GM06990 (cell line): ENCODE results near the gene PSD.
A peak's percentile ranks its signal among the peaks of the same experiment; 100 is the strongest.

Experiments used
- DNase-seq: peaks from one replicate; pipeline ENCODE4 v3.0.0-alpha.2; 2011; ENCODE audit not compliant: insufficient read length; ENCODE audit errors: extremely low read depth
- H3K27me3 ChIP-seq: replicated peaks from 2 replicates; pipeline ENCODE4 v1.6.0; 2011; ENCODE audit warnings: low read length; ENCODE audit not compliant: control insufficient read depth, insufficient read depth
- H3K36me3 ChIP-seq: 2 replicates; pipeline ENCODE4 v1.5.1; 2011; ENCODE audit warnings: low read length; ENCODE audit not compliant: control insufficient read depth, insufficient read depth
- H3K4me3 ChIP-seq: replicated peaks from 2 replicates; pipeline ENCODE4 v1.5.1; 2011; ENCODE audit warnings: low read depth, mild to moderate bottlenecking, control low read depth, low read length
- CTCF ChIP-seq: IDR thresholded peaks from 2 replicates; pipeline ENCODE4 v1.5.1; 2011; ENCODE audit warnings: low read length, control low read depth, mild to moderate bottlenecking, inconsistent platforms; ENCODE audit not compliant: insufficient read depth, poor library complexity, severe bottlenecking

PSD gene

GRCh38 chr10:102399217-102400021, 19.2 kb downstream of the PSD start:
- Histone ChIP-seq H3K27me3 (no peaks in the 10 kb centered on the region), H3K36me3 (peaks cover 53% of the 10 kb centered on the region), H3K4me3 (peak overlapping the region; percentile 95)
- DNase-seq, result peak; percentile 88
- peak; percentile 79 for TF ChIP-seq CTCF

- Histone ChIP-seq H3K27me3 (no peaks in the 10 kb centered on the region), H3K36me3 (peaks cover 51% of the 10 kb centered on the region), H3K4me3 (peak overlapping the region; percentile 95)
- no peak for DNase-seq
- TF ChIP-seq CTCF, result no peak
These were observed 20.2 kb downstream of the PSD start for GRCh38 chr10:102398172-102399020.

GRCh38 chr10:102397222-102398171, 21.1 kb downstream of the PSD start:
- Histone ChIP-seq H3K27me3 (no peaks in the 10 kb centered on the region), H3K4me3 (peak overlapping the region; percentile 95), H3K36me3 (peaks cover 46% of the 10 kb centered on the region)
- TF ChIP-seq CTCF, result no peak
- DNase-seq, result no peak

GRCh38 chr10:102396730-102397151, 21.8 kb downstream of the PSD start:
- no peaks in the 10 kb centered on the region for H3K27me3 ChIP-seq
- peak overlapping the region; percentile 95 for H3K4me3 ChIP-seq
- TF ChIP-seq CTCF, result no peak
- peaks cover 40% of the 10 kb centered on the region for H3K36me3 ChIP-seq
- no peak for DNase-seq

GRCh38 chr10:102396317-102396650, 22.3 kb downstream of the PSD start:
- TF ChIP-seq CTCF, result no peak
- no peaks in the 10 kb centered on the region for H3K27me3 ChIP-seq
- peak overlapping the region; percentile 95 for H3K4me3 ChIP-seq
- no peak for DNase-seq
- H3K36me3 ChIP-seq, result peaks cover 35% of the 10 kb centered on the region
